Prostate gland (tissue), 2 donors: ENCODE measurements around the gene PPP1R13B.

Experiments used
- POLR2A ChIP-seq: fragments of 450-650 bp; IDR thresholded peaks from one replicate; pipeline ENCODE4 v1.6.1; 2016; ENCODE audit warnings: antibody characterized with exemption, mild to moderate bottlenecking
- POLR2AphosphoS5 ChIP-seq: sonication (generic); formaldehyde crosslinking; IDR thresholded peaks from one replicate; pipeline ENCODE4 v1.6.1; 2017; ENCODE audit warnings: antibody characterized with exemption
- TF ChIP-seq, protein P1 (sequence below), 4 experiments: fragments of 200-600 bp in 2 of 4; fragments of 450-650 bp in 2 of 4; sonication (generic) in 2 of 4; IDR thresholded peaks; 1 replicate in 3 of 4; 2 replicates in 1 of 4; pipeline ENCODE4 v1.5.1; 2016 to 2019; ENCODE audit warnings: antibody characterized with exemption in 4 of 4, mild to moderate bottlenecking in 2 of 4, moderate library complexity in 2 of 4

DNA sequence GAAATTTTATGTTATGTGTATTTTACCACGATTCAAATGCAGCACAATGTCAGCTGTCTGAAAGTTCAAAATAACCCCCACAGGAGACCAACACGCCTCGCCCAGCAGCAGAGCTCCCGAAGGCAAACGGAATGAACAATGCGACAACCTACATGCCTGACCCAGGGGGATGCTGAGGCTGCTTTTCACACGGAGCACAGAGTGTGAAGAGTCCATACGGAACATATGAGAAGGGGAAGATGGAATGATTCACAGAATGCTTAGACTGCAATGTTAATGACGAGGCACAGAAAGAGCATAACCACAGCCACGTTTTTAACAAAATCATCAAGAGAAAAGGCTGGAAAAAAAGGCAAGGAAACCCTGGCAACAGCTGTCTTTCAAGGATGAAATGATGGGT is 109.2 kb downstream of the PPP1R13B start:
- TF ChIP-seq POLR2AphosphoS5 (no peak), POLR2A (no peak)
- TF ChIP-seq, protein P1, sequence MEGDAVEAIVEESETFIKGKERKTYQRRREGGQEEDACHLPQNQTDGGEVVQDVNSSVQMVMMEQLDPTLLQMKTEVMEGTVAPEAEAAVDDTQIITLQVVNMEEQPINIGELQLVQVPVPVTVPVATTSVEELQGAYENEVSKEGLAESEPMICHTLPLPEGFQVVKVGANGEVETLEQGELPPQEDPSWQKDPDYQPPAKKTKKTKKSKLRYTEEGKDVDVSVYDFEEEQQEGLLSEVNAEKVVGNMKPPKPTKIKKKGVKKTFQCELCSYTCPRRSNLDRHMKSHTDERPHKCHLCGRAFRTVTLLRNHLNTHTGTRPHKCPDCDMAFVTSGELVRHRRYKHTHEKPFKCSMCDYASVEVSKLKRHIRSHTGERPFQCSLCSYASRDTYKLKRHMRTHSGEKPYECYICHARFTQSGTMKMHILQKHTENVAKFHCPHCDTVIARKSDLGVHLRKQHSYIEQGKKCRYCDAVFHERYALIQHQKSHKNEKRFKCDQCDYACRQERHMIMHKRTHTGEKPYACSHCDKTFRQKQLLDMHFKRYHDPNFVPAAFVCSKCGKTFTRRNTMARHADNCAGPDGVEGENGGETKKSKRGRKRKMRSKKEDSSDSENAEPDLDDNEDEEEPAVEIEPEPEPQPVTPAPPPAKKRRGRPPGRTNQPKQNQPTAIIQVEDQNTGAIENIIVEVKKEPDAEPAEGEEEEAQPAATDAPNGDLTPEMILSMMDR (IDR thresholded peaks at IDR 0.05): no peak
